GM23248 (cell line): Measurements from ENCODE around the gene XRCC5. TPM values are rescaled to one million over a fixed set of nuclear protein-coding genes. Genes with fewer than 3 reads are reported as not detected.

Source experiments
- DNase-seq: peaks from one replicate; pipeline ENCODE4 v3.0.0-alpha.2; 2015
- H2AFZ ChIP-seq: fragments of 200-600 bp; sonication (generic); 2 replicates; pipeline ENCODE4 v1.6.1; 2016; ENCODE audit warnings: antibody characterized with exemption
- H3F3A ChIP-seq: fragments of 200-600 bp; sonication (generic); 2 replicates; pipeline ENCODE4 v1.6.1; 2016; ENCODE audit warnings: mild to moderate bottlenecking, antibody characterized with exemption, mixed run types; ENCODE audit not compliant: insufficient read depth
- H3K27ac ChIP-seq: fragments of 200-600 bp; sonication (generic); 2 replicates; pipeline ENCODE4 v1.5.1; 2016; ENCODE audit warnings: mild to moderate bottlenecking
- H3K27me3 ChIP-seq: fragments of 200-600 bp; sonication (generic); replicated peaks from 2 replicates; pipeline ENCODE4 v1.6.1; 2016; ENCODE audit warnings: mild to moderate bottlenecking; ENCODE audit not compliant: insufficient read depth
- H3K36me3 ChIP-seq: fragments of 200-600 bp; sonication (generic); 2 replicates; pipeline ENCODE4 v1.6.1; 2016; ENCODE audit warnings: low read depth, mild to moderate bottlenecking
- H3K4me1 ChIP-seq: fragments of 200-600 bp; sonication (generic); 2 replicates; pipeline ENCODE4 v1.6.1; 2016; ENCODE audit warnings: mild to moderate bottlenecking; ENCODE audit not compliant: insufficient read depth
- H3K4me2 ChIP-seq: fragments of 200-600 bp; sonication (generic); one replicate; pipeline ENCODE4 v1.6.1; 2016; ENCODE audit warnings: mild to moderate bottlenecking; ENCODE audit not compliant: unreplicated experiment
- H3K4me3 ChIP-seq: fragments of 200-600 bp; sonication (generic); 2 replicates; pipeline ENCODE4 v1.5.1; 2016; ENCODE audit warnings: mild to moderate bottlenecking
- H3K79me2 ChIP-seq: fragments of 200-600 bp; sonication (generic); 2 replicates; pipeline ENCODE4 v1.6.1; 2016; ENCODE audit warnings: mild to moderate bottlenecking; ENCODE audit not compliant: insufficient read depth
- H3K9ac ChIP-seq: fragments of 200-600 bp; sonication (generic); 2 replicates; pipeline ENCODE4 v1.6.1; 2016; ENCODE audit warnings: mild to moderate bottlenecking
- H3K9me2 ChIP-seq: fragments of 200-600 bp; sonication (generic); 2 replicates; pipeline ENCODE4 v1.6.1; 2016; ENCODE audit warnings: mixed run types, mild to moderate bottlenecking, moderate library complexity; ENCODE audit not compliant: insufficient read depth
- H3K9me3 ChIP-seq: fragments of 200-600 bp; sonication (generic); one replicate; pipeline ENCODE4 v1.6.1; 2017; ENCODE audit warnings: low read depth
- H4K20me1 ChIP-seq: fragments of 200-600 bp; sonication (generic); 2 replicates; pipeline ENCODE4 v1.6.0; 2016; ENCODE audit not compliant: insufficient read depth
- EZH2 ChIP-seq: fragments of 200-600 bp; sonication (generic); IDR thresholded peaks from 2 replicates; pipeline ENCODE4 v1.6.1; 2018; ENCODE audit warnings: antibody characterized with exemption, mild to moderate bottlenecking; ENCODE audit not compliant: insufficient read depth, poor library complexity, severe bottlenecking
- EZH2phosphoT487 ChIP-seq: fragments of 200-600 bp; sonication (generic); IDR thresholded peaks from 2 replicates; pipeline ENCODE4 v1.6.1; 2018; ENCODE audit warnings: antibody characterized with exemption, moderate library complexity, mild to moderate bottlenecking, low read depth; ENCODE audit not compliant: insufficient read depth
- WGBS, 2 experiments: methylation state at CpG; one replicate each; pipeline ENCODE4 v1.1.6; 2015 to 2017; ENCODE audit warnings: low lambda C conversion rate in 2 of 2, low coverage in 1 of 2; ENCODE audit errors: missing lambda C conversion rate in 2 of 2; 5-methylcytosine and 5-hydroxymethylcytosine counted together
- in situ Hi-C: fragments of 300-500 bp; cut with MboI; formaldehyde crosslinking; loops from 2 replicates; pipeline ENCODE4 v1.15.0; 2020
- polyA plus RNA-seq: library from polyadenylated mRNA; unstranded; fragments of >200 nt; fragmentation: Nextera tagmentation; extraction: Ambion mirVana; gene quantifications from 2 replicates; pipeline ENCODE4 v1.2.1, GENCODE V29; 2016
- total RNA-seq: library from RNA; depleted of rRNA; stranded (reverse); fragments of >200 nt; shearing (Covaris generic); gene quantifications from 2 replicates; pipeline ENCODE4 v1.2.3, GENCODE V29; 2014

The XRCC5 gene
- total and polyA plus RNA-seq, 2 experiments from 2014 or later: 197 to 249 TPM

GRCh38 chr2:216235462-216235861 lies 126.3 kb downstream of the XRCC5 start:
- Histone ChIP-seq H3K36me3 (no peaks in the 10 kb centered on the region), H4K20me1 (no peaks in the 10 kb centered on the region), H3K9ac (no peak overlapping the region), H3K79me2 (no peaks in the 10 kb centered on the region), H3F3A (no peaks in the 10 kb centered on the region), H3K4me3 (no peak overlapping the region), H2AFZ (no peak overlapping the region), H3K9me3 (peaks cover 6% of the 10 kb centered on the region), H3K4me2 (no peak overlapping the region), H3K9me2 (no peaks in the 10 kb centered on the region), H3K4me1 (no peaks in the 10 kb centered on the region), H3K27me3 (no peaks in the 10 kb centered on the region), H3K27ac (no peak overlapping the region)
- TF ChIP-seq EZH2phosphoT487 (no peak), EZH2 (no peak)
- 49 to 57% methylated on average over 2 of the region's 2 CpGs for WGBS, 2 experiments
- no peak for DNase-seq
- in situ Hi-C loops: no loop called here

GRCh38 chr2:216235896-216236295 lies 126.7 kb downstream of the XRCC5 start:
- Histone ChIP-seq H3K4me3 (no peak overlapping the region), H3K9ac (no peak overlapping the region), H3K36me3 (no peaks in the 10 kb centered on the region), H3K27ac (no peak overlapping the region), H3F3A (no peaks in the 10 kb centered on the region), H3K4me2 (no peak overlapping the region), H3K9me2 (no peaks in the 10 kb centered on the region), H4K20me1 (no peaks in the 10 kb centered on the region), H3K79me2 (no peaks in the 10 kb centered on the region), H3K27me3 (no peaks in the 10 kb centered on the region), H3K9me3 (peaks cover 6% of the 10 kb centered on the region), H3K4me1 (no peaks in the 10 kb centered on the region), H2AFZ (no peak overlapping the region)
- TF ChIP-seq EZH2phosphoT487 (no peak), EZH2 (no peak)
- DNase-seq: no peak
- in situ Hi-C loops: no loop called here
- WGBS, 2 experiments: 95% methylated on average over 1 of the region's 1 CpG

GRCh38 chr2:216236486-216236885 lies 127.3 kb downstream of the XRCC5 start:
- WGBS, 2 experiments: 0% methylated on average over 1 of the region's 1 CpG
- Histone ChIP-seq H2AFZ (no peak overlapping the region), H3K9me2 (no peaks in the 10 kb centered on the region), H3K4me3 (no peak overlapping the region), H4K20me1 (no peaks in the 10 kb centered on the region), H3K9me3 (peaks cover 6% of the 10 kb centered on the region), H3K79me2 (no peaks in the 10 kb centered on the region), H3K4me1 (no peaks in the 10 kb centered on the region), H3K9ac (no peak overlapping the region), H3K27ac (no peak overlapping the region), H3K27me3 (no peaks in the 10 kb centered on the region), H3K36me3 (no peaks in the 10 kb centered on the region), H3K4me2 (no peak overlapping the region), H3F3A (no peaks in the 10 kb centered on the region)
- DNase-seq: no peak
- in situ Hi-C loops: no loop called here
- TF ChIP-seq EZH2phosphoT487: no peak
- no peak for TF ChIP-seq EZH2

- WGBS, 2 experiments: 98% methylated on average over 6 of the region's 6 CpGs
- H3K9me3 ChIP-seq: no peaks in the 10 kb centered on the region
- H3K79me2 ChIP-seq: no peaks in the 10 kb centered on the region
- TF ChIP-seq EZH2phosphoT487 (no peak), EZH2 (no peak)
- in situ Hi-C loops: no loop called here
- H4K20me1 ChIP-seq: no peaks in the 10 kb centered on the region
- no peak overlapping the region for H3K9ac ChIP-seq
- H3K4me1 ChIP-seq: no peaks in the 10 kb centered on the region
- H3K36me3 ChIP-seq: no peaks in the 10 kb centered on the region
- no peak overlapping the region for H3K4me3 ChIP-seq
- H3K27me3 ChIP-seq: no peaks in the 10 kb centered on the region
- no peak overlapping the region for H2AFZ ChIP-seq
- no peak overlapping the region for H3K4me2 ChIP-seq
- DNase-seq: no peak
- H3K27ac ChIP-seq: no peak overlapping the region
- no peaks in the 10 kb centered on the region for H3F3A ChIP-seq
- H3K9me2 ChIP-seq: no peaks in the 10 kb centered on the region
Observed at GRCh38 chr2:216242365-216242764, 133.2 kb downstream of the XRCC5 start.

- H3K9me3 ChIP-seq: no peaks in the 10 kb centered on the region
- WGBS, 2 experiments: 85 to 87% methylated on average over 3 of the region's 3 CpGs
- no peaks in the 10 kb centered on the region for H3K27me3 ChIP-seq
- no peak overlapping the region for H3K9ac ChIP-seq
- no peak overlapping the region for H3K27ac ChIP-seq
- no peak for DNase-seq
- H3K4me2 ChIP-seq: no peak overlapping the region
- H3K36me3 ChIP-seq: no peaks in the 10 kb centered on the region
- in situ Hi-C loops: no loop called here
- H3F3A ChIP-seq: no peaks in the 10 kb centered on the region
- TF ChIP-seq EZH2 (no peak), EZH2phosphoT487 (no peak)
- H4K20me1 ChIP-seq: no peaks in the 10 kb centered on the region
- no peak overlapping the region for H2AFZ ChIP-seq
- no peak overlapping the region for H3K4me3 ChIP-seq
- no peaks in the 10 kb centered on the region for H3K4me1 ChIP-seq
- H3K9me2 ChIP-seq: no peaks in the 10 kb centered on the region
- no peaks in the 10 kb centered on the region for H3K79me2 ChIP-seq
Observed at GRCh38 chr2:216243026-216243425, 133.9 kb downstream of the XRCC5 start.
